ENCODE data around the gene SLMAP.

Gene SLMAP

GRCh38 chr3:57755741-57756527 is at the start of gene SLMAP:
SLMAP (plus strand) TSS chr3:57756309; CDS start chr3:57757652, 1,343 bp downstream.
- DNase-seq: peak; percentile 89 to 95

- no peak for DNase-seq
These were observed 49.6 kb upstream of the SLMAP start for GRCh38 chr3:57706462-57706861.

DNA sequence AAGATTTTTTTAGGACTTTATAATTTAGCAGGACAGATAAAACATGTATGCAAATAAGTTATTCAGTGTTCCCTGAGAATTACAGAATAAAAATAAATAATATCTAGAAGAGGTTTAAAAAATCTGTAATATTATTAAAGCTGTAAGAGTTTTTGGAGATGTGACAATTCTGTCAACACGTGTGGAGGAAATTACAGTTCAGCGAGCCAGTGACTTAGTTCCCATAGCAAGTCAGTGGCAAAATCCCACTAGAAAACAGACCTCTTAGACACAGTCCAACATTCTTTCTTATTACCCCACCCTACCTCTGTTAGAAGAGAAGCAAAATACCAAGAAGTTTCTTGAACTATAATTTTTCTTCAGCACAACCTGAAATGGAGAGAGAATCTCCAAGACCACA is 47.1 kb upstream of the SLMAP start:
- DNase-seq: no peak

- no peak for DNase-seq
These were observed 46.5 kb upstream of the SLMAP start for GRCh38 chr3:57709559-57709958.

DNA sequence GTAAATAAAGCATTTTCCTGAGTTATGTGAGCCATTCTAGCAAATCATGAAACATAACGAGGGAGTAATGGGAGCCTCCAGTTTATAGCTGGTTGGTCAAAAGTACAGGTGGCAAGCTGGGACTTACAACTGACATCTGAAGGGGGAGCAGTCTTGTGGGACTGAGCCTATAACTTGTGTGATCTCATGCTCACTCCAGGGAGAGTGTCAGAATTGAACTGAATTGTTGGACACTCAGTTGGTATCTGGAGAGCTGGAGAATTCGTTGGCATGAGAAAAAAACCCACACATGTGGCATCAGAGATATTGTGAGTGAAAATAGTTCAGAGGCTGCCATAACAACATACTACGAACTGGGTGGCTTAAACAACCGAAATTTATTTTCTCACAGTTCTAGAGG is 40.4 kb upstream of the SLMAP start:
- DNase-seq: no peak

DNA sequence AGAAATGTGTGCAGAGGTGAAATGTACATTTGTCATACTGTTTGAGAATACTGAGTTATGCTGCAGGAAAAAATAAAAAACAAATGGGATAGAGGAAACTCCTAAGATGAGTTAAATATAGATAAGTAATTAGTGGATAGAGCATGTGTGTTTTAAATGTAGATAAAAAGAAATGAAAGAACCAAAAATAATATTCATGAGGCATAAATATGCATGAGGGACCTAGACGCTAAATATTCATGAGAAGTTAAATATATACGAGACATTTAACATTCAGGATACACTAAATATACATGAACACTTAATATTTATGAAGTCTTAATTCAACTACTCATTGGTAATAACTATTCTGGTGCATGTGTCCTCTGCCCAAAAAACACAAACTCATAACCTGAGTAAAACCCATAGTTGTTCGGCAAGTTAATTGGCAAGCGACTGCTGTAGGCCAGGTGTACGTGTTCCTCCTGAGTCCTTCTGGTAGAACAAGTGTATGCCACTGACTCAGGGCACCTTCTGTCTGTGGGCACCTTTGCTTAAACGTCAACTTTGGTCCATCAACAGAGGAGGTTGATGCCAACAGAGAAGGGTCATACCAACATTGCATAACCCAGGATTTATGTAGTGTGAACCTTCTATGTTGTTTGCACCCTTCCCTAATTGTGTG is 38.8 kb upstream of the SLMAP start:
- DNase-seq: no peak

DNA sequence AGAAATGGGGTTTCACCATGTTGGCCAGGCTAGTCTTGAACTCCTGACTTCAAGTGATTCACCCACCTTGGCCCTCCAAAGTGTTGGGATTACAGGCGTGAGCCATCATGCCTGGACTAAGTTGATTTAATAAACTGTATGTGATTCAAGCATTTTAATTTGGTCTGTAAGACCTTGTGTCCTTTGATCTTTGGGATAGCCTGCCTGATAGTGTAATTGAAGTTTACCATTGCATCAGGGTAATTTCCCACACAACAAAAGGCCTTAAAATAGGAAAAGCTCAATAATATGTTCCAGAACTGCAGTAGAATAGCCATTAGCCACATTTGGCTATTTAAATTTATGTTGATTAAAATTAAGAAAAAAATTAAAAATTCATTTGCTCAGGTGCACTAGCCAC is 38.0 kb upstream of the SLMAP start:
- DNase-seq: no peak

DNA sequence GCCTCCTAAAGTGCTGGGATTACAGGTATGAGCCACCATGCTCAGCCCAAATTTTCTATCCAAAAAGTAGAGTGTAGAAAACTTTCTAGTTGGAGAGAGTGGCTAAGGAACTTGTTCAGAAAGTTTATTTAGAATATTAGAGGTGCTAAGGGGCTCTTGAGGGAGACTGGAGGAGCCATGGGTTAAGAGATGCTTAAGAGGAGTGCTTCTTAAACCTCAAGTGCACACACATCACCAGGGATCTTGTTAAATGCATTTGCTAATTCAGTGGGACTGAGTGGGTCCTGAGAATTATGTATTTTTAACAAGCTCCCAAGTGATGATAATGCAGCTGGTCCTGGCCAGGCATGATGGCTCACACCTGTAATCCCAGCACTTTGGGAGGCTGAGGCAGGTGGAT is 29.7 kb upstream of the SLMAP start:
- DNase-seq: no peak

- no peak for DNase-seq
These were observed 29.0 kb upstream of the SLMAP start for GRCh38 chr3:57727106-57727505.

- no peak for DNase-seq
These were observed 26.6 kb upstream of the SLMAP start for GRCh38 chr3:57729334-57730045.

- DNase-seq: no peak
These were observed 25.4 kb upstream of the SLMAP start for GRCh38 chr3:57730682-57731081.

GRCh38 chr3:57731311-57731710 is 24.8 kb upstream of the SLMAP start:
- DNase-seq: no peak

DNA sequence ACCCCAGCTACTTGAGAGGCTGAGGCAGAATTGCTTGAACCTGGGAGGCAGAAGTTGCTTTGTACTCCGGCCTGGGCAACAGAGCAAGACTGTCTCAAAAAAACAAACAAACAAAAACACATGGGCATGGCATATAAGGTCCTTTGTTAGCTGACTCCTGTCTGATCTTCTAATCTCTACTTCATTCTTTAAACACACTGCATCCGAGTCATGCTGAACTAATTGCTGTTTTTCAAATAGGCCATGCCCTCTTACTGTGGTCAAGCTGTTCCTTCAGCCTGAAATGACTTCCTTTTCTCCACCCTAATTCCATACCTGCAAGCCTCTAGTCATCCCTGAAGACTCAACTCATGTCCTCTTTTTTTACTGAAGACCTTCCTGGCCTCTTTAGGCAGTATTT is 22.3 kb upstream of the SLMAP start:
- no peak for DNase-seq

- DNase-seq: no peak
These were observed 20.7 kb upstream of the SLMAP start for GRCh38 chr3:57735405-57735804.

GRCh38 chr3:57737840-57738239 is 18.3 kb upstream of the SLMAP start:
- DNase-seq: no peak

- DNase-seq: no peak
These were observed 17.7 kb upstream of the SLMAP start for GRCh38 chr3:57738391-57738790.

GRCh38 chr3:57740027-57740426 is 16.1 kb upstream of the SLMAP start:
- no peak for DNase-seq

DNA sequence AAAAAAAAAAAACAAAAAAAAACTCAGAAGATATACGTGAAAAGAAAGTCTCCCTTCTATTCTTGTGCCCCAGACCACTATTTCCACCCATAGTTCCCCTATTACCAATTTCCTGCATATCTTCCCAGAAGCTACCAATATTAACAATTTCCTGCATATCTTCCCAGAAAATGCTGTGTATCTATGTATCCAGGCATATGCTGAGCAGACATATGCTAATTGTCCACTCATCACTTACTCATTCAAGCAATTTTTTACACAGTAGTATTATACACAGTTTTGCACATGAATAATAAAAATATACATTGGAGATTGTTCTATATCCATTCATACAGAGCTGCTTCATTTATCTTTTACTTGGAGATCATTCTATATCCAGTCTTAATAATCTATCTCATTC is 12.6 kb upstream of the SLMAP start:
- no peak for DNase-seq

GRCh38 chr3:57745101-57745500 is 11.0 kb upstream of the SLMAP start:
- DNase-seq: no peak

- no peak for DNase-seq
These were observed 9.7 kb upstream of the SLMAP start for GRCh38 chr3:57746156-57747010.

DNA sequence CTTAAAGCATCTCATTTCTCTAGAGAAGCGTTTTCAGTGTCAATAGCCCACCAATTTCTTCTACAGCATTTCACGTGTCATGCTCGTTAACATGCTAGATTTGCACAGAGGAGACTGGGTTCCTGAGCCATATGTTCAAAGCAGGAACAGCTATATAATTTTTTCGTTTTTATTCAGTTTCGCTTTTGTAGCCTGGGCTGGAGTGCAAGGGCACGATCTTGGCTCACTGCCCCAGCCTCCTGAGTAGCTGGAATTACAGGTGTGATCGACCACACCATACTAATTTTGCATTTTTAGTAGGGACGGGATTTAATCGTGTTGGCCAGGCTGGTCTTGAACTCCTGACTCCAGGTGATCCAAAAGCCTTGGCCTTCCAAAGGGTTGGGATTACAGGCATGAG is 6.6 kb upstream of the SLMAP start:
- no peak for DNase-seq

GRCh38 chr3:57752307-57752706 is 3.8 kb upstream of the SLMAP start:
- DNase-seq: no peak

- DNase-seq: no peak
These were observed 3.1 kb upstream of the SLMAP start for GRCh38 chr3:57753016-57753415.
